NOMO-1 treated with DMSO at 0.1 percent for 48 hours (cell line): Measurements from ENCODE around the gene RBM42.
A peak's percentile ranks its signal among the peaks of the same experiment; 100 is the strongest.

ENCODE experiments used
- DNase-seq: peaks from one replicate; lab custom pipeline; 2025; ENCODE audit not compliant: unreplicated experiment; lab: John Stamatoyannopoulos, UW

The RBM42 gene

DNA sequence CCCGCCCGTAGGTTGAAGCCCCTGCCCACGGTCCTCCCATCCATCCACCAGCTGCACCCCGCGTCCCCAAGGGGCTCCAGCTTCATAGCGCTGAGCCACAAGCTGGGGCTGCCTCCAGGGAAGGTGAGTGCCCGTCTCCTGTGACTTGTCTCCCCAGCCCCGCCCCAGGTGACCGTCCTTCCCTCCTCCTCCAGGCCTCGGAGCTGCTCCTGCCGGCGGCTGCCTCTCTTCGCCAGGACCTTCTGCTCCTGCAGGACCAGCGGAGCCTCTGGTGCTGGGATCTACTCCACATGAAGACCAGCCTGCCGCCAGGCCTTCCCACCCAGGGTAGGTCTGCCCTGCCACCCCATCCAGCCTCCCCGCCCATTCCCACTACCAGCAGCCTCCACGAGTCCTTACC, 8.8 kb upstream of the RBM42 start:
- DNase-seq: no peak

DNA sequence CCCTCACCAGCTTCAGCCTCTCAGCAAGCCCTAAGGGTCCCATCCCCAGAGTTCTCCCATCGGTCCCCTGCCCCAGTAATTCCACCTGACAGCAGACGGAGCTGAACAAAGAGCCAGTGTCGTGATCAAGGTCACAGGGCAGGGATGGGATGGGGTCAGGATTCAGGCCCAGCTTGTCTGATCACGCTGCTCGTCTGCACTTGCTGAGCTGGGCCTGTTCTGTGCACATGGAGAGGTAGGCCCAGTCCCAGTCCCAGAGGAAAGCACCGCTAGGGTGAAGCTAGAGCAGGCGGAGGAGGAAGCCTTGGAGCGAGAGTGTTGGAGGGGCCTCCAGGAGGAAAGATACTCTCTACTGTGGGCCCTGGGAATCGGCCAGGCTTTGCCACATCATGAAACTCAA, 7.1 kb upstream of the RBM42 start:
- DNase-seq: no peak

DNA sequence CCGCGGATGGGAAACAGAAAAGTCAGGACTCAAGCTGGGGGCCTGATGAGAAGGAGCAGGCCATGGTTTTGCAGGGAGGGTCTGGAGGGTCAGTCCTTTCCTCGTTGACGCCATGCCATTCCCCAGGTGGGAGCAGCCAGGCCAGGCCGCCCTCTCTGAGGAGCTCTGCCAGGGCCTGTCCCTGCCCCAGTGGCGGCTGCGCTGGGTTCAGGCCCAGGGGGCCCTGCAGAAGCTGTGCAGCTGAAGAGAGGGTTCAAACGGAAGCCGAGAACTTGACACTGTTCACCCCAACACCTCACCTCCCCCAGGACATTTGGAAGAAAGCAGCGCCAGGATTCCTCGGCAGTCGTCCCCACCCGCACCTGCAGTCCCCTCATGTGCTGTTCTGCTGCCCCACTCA, 6.1 kb upstream of the RBM42 start:
- DNase-seq: no peak

DNA sequence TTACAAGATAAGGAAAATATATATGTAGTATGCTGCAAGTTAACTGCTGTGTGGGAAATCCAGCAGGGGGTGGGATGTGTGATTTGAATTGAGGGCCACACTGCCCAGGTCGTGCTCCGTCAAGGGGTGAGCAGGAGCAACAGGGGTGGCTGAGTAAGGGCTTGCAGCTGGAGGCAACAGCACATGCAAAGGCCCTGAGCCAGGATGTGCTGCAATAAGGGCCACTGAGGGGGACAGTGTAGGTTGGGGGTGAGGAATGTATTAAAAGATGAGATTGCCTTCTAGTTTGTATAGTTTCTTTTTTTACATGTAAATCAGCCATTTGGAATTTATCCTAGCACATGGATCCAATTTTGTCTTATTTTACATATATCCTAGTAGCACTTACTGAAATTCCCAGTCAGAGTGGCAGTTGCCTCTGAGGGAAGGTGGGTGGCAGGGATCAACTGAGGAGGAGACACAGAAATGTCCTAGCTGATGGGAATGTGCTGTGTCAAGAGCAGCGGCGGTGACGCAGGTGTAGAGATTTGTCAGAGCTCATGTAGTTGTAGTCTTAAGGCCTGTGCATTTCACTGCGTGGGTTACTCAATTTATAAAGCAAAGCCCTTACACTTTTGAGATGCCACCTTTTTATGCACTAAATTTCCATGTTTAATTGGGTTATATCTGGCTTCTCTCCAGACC, 5.4 kb upstream of the RBM42 start:
- no peak for DNase-seq

DNA sequence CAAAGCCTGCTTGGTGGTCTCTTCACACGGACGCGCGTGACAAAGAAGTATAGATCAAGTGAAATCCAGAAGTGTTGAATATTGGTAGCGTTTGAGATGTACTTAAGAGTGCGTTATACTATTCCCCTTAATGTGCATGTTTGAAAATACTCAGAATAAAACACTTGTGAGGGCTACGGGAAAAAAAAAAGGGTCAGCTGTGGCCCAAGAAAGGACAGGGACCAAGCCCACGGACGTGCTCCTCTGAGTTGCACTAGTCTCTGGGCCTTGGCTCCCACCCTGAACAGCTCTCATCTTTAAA, 622 bp upstream of the RBM42 start:
- no peak for DNase-seq

DNA sequence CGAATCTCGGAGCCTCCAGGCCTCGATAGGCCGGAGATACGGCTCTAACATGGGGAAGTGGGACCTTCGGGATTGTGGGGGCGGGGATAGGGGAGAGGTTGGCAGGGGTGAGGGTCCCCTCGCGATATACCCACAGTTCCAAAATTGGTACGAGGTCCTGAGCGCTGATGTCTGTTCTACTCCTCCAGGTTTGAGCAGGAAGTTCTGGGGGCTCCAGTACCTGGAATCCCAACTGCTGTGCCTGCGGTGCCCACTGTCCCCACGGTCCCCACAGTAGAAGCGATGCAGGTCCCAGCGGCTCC, 447 bp downstream of the RBM42 start:
- DNase-seq: no peak

DNA sequence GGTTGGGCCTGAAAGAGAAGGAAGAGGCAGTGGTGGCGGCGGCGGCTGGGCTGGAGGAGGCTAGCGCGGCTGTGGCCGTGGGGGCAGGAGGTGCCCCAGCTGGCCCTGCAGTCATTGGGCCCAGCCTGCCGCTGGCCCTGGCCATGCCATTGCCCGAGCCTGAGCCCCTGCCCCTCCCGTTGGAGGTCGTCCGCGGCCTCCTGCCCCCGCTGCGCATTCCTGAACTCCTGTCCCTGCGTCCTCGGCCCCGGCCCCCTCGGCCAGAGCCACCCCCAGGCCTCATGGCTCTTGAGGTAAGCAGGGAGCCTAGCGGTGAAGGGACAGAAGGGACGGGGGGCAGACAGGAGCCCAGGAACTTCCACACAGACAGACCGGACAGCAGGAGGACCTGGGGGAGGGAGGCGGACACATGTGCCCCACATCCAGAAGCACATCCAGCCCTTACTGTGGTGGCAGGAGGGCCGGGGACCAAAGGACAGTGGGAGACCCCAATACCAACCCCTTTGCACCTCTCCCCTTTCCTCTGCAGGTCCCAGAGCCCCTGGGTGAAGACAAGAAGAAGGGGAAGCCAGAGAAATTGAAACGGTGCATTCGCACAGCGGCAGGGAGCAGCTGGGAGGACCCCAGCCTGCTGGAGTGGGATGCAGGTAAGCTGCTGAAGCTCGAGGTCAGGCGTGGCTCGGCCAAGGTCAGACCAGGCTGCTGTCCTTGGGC, 5.0 kb downstream of the RBM42 start:
- no peak for DNase-seq

DNA sequence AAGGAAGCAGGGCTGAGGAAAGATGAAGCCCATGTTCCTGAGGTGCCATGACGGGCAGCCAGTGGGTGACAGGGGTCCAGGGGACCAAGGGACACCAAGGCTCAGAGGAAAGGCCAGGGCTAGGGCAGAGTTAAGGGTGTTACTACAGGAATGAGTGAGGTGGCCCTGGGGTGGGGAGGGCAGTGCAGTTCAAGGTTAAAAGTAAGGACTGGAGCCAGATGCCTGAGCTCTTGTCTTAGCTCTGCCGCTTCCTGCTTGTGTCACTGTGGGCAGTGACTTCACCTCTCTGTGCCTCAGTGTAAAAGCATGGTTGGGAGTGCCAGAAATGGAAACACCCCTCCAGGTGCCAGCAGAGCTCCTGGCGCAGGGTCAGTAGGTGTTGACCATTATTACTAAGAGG, 7.8 kb downstream of the RBM42 start:
- no peak for DNase-seq

DNA sequence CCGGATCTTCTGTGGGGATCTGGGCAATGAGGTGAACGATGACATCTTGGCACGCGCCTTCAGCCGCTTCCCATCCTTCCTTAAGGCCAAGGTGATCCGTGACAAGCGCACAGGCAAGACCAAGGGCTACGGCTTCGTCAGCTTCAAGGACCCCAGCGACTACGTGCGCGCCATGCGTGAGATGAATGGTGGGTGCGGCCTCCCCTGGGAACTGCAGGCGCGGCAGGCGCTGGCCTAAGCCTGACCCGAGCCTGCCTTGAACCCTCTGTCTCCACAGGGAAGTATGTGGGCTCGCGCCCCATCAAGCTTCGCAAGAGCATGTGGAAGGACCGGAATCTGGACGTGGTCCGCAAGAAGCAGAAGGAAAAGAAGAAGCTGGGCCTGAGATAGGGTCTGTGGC, 8.3 kb downstream of the RBM42 start:
- no peak for DNase-seq

DNA sequence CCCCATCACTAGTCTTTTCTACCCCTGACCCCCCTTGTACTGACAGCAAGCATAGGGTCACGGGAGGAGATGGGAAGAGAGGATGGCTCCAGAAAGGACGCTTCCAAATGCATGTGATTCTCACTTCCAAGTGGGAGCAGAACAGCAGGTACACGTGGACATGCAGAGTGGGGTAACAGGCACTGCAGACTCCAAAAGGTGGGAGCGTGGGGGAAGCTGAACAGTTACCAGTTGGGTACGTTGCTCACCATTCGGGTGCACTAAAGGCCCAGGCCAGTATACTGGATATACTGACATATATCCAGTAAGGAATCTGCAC, 10.4 kb downstream of the RBM42 start:
- no peak for DNase-seq

DNA sequence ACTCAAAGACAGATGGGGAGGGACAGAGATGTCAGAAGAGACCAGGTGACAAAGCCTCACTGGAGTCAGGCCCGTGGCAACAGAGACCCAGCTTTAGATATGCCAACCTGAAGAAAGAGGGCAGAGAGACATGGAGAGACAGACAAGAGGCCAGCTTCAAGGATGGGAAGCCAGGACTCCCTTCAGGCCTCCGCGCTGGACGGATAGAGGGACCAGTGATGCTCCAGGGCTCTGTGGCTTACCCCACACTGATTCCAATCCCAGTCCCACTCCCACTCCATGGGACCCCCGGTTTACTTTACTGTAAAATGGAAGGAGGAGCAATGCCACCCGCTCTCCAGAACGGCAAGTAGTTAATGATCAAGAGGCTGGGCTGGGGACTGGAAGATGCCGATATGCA, 11.0 kb downstream of the RBM42 start:
- DNase-seq: no peak

DNA sequence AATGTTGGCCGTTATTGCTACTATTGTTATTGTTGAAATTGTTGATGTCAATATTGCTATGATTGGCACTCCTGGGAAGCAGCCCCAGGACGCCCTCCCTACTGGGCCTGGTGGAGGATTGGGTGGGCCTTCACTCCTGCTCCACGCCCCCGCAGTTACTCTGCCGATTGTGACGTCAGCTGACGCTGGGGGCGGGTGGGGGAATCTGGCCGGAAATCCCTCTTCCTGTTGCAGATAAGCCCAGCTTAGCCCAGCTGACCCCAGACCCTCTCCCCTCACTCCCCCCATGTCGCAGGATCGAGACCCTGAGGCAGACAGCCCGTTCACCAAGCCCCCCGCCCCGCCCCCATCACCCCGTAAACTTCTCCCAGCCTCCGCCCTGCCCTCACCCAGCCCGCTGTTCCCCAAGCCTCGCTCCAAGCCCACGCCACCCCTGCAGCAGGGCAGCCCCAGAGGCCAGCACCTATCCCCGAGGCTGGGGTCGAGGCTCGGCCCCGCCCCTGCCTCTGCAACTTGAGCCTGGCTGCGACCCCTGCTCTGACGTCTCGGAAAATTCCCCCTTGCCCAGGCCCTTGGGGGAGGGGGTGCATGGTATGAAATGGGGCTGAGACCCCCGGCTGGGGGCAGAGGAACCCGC, 12.8 kb downstream of the RBM42 start, which contains the start of gene ETV2:
ETV2 (plus strand) TSS at position 231 of the 637 bp plus-strand sequence. CDS start 716 bp downstream, outside the sequence.
- no peak for DNase-seq

DNA sequence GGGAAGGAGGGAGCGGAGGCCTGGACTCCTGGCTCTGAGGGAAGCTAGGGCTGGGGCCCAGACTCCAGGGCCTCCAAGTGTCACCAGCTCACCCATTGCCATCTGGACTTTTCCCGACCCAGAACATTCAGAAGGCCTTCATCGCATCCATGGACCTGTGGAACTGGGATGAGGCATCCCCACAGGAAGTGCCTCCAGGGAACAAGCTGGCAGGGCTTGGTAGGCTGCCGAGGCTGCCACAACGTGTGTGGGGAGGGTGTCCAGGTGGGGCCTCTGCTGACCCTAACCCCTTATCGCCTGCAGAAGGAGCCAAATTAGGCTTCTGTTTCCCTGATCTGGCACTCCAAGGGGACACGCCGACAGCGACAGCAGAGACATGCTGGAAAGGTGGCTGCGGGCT, 13.5 kb downstream of the RBM42 start:
- no peak for DNase-seq

DNA sequence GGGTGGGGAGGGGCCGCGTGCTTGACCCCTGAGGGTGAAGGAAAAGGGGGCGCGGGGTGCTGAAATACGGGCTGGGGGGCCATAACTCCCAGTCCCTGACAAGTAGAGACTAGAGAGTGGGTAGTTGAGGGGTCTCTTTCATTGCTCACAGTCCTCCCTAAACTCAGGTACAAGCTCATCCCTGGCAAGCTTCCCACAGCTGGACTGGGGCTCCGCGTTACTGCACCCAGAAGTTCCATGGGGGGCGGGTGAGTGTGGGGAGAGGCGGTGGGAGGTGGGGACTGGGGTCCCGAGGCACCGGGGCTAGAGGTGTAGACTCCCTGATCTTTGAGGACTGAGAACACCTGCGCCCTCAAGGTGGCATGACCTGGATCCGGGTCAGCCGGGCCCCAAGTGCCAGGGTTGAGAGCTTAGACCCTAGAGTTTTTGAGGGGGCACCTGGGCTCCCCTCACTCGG, 14.0 kb downstream of the RBM42 start:
- no peak for DNase-seq

DNA sequence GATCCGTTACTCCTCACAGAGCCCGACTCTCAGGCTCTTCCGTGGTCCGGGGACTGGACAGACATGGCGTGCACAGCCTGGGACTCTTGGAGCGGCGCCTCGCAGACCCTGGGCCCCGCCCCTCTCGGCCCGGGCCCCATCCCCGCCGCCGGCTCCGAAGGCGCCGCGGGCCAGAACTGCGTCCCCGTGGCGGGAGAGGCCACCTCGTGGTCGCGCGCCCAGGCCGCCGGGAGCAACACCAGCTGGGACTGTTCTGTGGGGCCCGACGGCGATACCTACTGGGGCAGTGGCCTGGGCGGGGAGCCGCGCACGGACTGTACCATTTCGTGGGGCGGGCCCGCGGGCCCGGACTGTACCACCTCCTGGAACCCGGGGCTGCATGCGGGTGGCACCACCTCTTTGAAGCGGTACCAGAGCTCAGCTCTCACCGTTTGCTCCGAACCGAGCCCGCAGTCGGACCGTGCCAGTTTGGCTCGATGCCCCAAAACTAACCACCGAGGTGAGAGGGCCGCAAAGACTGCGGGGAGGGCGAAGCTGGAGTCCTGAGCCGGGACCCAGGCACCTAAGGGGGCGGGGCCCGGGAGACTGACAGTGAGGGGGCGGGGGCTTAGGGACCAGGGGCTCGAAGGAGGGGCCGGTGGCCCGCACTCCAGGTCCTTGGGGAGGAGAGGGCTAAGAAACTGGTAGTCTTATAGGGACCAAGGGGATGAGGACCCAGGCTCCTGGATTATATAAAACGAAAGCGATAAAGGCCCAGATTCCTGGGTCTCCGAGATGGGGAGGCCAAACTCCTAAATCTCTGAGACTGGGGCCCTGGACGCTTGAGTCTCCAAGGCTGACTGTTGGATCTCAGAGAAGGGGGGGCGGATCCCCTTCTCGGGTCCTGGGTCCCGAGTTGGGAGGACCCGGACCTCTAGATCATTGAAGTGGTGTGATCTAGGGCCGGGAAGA, 14.7 kb downstream of the RBM42 start:
- DNase-seq: peak; percentile 73

DNA sequence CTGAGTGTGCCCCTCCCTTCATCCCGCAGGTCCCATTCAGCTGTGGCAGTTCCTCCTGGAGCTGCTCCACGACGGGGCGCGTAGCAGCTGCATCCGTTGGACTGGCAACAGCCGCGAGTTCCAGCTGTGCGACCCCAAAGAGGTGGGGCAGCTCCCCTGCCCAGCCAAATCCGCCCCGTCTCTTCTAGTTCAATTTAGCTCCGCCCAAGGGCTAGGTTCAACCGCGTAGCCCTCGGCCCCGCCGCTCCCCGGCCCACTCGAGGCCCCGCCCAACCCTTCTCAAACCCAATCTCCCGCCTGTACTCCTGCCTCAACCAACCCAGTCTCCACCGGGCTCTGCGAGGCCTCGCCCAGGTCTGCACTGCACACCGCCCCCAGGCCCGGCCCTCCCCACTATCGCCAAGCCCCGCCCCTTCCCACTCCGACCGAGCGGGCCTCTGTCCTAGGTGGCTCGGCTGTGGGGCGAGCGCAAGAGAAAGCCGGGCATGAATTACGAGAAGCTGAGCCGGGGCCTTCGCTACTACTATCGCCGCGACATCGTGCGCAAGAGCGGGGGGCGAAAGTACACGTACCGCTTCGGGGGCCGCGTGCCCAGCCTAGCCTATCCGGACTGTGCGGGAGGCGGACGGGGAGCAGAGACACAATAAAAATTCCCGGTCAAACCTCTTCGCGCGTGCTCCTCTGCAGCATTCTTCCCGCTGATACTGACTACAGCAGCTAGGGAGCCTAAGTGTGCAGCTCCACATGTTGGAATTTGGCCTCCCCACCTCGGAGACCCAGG, 15.6 kb downstream of the RBM42 start:
- peak; percentile 97 for DNase-seq

DNA sequence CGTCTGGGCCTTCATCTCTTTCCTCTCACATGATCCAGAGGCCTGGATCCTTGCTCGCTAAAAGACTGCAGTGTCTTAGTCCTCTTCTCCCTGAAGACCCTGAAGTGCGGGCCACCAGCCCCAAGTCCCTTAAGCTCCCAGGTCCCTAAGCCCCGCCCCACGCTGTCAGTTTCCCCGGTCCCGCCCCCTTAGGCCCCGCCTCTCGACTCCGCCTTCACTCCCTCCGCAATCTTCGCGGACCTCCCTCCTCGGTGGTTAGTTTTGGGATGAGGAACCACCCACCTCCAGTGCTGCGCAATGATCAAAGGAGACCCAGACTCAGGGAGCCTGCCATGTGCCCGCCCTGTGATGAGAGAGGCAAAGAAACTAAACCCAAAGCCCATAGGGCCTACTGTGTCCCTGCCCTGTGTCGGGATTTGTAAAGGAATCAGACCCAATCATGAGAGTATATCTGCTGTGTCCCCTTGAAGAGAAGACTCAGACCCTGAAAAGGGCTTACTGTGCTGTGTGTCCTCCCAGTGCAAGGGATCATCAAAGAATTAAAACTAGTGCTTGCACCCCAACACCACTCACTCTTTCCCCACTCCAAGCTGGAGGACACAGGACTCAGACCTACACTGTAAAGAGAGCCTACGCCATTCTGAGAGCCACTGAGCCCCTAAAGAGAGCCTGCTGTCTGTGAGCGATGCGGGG, 16.3 kb downstream of the RBM42 start:
- peak; percentile 63 for DNase-seq

DNA sequence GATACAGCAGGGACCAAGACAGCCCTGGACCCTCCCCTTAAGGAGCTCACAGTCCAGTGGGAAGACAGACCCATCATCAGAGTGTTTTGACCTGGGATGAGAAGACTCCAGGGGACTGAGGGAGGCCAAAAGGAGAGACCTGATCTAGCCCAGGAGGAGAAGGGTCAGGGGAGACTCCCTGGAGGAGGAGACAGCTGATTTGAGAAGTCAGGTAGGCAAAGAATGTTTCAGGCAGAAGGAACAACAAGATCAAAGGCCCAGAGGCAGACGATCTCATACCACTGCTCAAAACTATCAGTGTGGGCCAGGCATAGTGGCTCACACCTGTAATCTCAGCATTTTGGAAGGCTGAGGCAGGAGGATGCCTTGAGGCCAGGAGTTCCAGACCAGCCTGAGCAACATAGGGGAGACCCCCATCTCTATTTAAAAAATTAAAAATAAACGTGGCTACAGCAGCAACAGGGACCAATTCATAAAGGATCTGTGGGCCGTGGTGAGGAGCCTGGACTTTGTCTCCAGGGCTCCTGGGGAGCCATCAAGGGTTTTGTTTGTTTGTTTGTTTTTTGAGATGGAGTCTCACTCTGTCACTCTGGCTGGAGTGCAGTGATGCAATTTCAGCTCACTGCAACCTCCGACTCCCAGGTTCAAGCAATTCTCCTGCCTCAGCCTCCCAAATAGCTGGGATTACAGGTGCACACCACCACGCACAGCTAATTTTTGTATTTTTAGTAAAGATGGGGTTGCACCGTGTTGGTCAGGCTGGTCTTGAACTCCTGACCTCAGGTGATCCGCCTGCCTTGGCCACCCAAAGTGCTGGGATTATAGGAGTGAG, 17.1 kb downstream of the RBM42 start:
- DNase-seq: no peak
